ENCODE data around the gene TULP1.

DNA sequence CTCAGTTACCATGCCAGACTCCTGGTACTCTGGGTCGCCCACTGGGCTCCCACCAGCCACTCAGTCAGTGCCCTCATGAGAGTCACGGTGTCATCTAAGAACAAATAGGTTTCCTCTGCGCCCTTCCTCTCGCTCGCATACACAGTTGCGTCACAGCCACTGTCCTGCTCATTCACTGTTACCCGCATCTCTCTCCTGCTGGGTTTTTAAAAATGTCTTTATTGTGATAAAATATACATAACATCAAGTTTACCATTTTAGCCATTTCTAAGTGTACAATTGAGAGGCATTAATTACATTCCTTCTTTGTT, 19.8 kb downstream of the TULP1 start:
- TF ChIP-seq, protein P1, sequence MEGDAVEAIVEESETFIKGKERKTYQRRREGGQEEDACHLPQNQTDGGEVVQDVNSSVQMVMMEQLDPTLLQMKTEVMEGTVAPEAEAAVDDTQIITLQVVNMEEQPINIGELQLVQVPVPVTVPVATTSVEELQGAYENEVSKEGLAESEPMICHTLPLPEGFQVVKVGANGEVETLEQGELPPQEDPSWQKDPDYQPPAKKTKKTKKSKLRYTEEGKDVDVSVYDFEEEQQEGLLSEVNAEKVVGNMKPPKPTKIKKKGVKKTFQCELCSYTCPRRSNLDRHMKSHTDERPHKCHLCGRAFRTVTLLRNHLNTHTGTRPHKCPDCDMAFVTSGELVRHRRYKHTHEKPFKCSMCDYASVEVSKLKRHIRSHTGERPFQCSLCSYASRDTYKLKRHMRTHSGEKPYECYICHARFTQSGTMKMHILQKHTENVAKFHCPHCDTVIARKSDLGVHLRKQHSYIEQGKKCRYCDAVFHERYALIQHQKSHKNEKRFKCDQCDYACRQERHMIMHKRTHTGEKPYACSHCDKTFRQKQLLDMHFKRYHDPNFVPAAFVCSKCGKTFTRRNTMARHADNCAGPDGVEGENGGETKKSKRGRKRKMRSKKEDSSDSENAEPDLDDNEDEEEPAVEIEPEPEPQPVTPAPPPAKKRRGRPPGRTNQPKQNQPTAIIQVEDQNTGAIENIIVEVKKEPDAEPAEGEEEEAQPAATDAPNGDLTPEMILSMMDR (IDR thresholded peaks at IDR 0.05; ENCODE audit: low read depth, low read length, missing input control) = no peak
- TF ChIP-seq GABPA (IDR thresholded peaks at IDR 0.05 in 1 of 2, conservative IDR thresholded peaks at IDR 0.05 in 1 of 2) = no peak
- TF ChIP-seq SP1 (IDR thresholded peaks at IDR 0.05) = no peak
